Tibial artery (tissue), 4 donors: ENCODE data around the gene MYL9.

Experiments used
- DNase-seq, 2 donors: peaks; one replicate each; pipeline ENCODE4 v3.0.0-alpha.2; 2019
- H3K27ac ChIP-seq, 2 donors: fragments of 200-600 bp; sonication (generic) in 1 of 2; 1 replicate in 1 of 2; 2 replicates in 1 of 2; pipeline ENCODE4 v1.5.1; 2018 to 2019; ENCODE audit warnings: mild to moderate bottlenecking in 1 of 2
- H3K27me3 ChIP-seq, 2 donors: fragments of 200-600 bp; sonication (generic) in 1 of 2; one replicate each; pipeline versions ENCODE4 v1.5.1 to v1.6.0; 2016 to 2019
- H3K36me3 ChIP-seq, 3 donors: fragments of 200-600 bp; sonication (generic) in 2 of 3; one replicate each; pipeline ENCODE4 v1.5.1; 2016 to 2019; ENCODE audit warnings: mild to moderate bottlenecking in 2 of 3
- H3K4me1 ChIP-seq, 4 donors: fragments of 200-600 bp; sonication (generic) in 2 of 4; 1 replicate in 3 of 4; 2 replicates in 1 of 4; pipeline ENCODE4 v1.5.1; 2016 to 2019
- H3K4me3 ChIP-seq, 2 donors: fragments of 200-600 bp; sonication (generic) in 1 of 2; 1 replicate in 1 of 2; 2 replicates in 1 of 2; pipeline ENCODE4 v1.5.1; 2018 to 2019; ENCODE audit warnings: mild to moderate bottlenecking in 2 of 2
- H3K9me3 ChIP-seq, 3 donors: fragments of 200-600 bp; sonication (generic) in 1 of 3; one replicate each; pipeline ENCODE4 v1.5.1; 2016 to 2019
- CTCF ChIP-seq, 2 experiments: fragments of 200-600 bp in 1 of 2; fragments of 450-650 bp in 1 of 2; IDR thresholded peaks; one replicate each; pipeline ENCODE4 v1.5.1; 2017 to 2019; ENCODE audit warnings: antibody characterized with exemption in 2 of 2, mild to moderate bottlenecking in 1 of 2, moderate library complexity in 1 of 2
- intact Hi-C: fragments of 100-400 bp; cut with DNase I; formaldehyde crosslinking; loops from one replicate; pipeline ENCODE4 v1.15.0; 2023; ENCODE audit warnings: low total_unique reads

Gene MYL9

GRCh38 chr20:36538026-36538722 is 3.1 kb upstream of the MYL9 start:
- Histone ChIP-seq H3K4me1 (peaks cover 0 to 54% (median 22%) of the 10 kb centered on the region in 4 donors), H3K27ac (peak overlapping the region; percentile 97 to 99), H3K9me3 (no peaks in the 10 kb centered on the region), H3K4me3 (peak overlapping the region in 1 of 2 donors; percentile 85), H3K27me3 (no peaks in the 10 kb centered on the region), H3K36me3 (peaks cover 0 to 5% (median 4%) of the 10 kb centered on the region in 3 donors)
- peak in 1 of 2 experiments; percentile 19 for TF ChIP-seq CTCF (IDR thresholded peaks at IDR 0.05)
- intact Hi-C loops = no loop called here
- peak; percentile 19 to 66 for DNase-seq

- H3K36me3 ChIP-seq = peaks cover 15 to 17% (median 17%) of the 10 kb centered on the region in 3 donors
- H3K4me3 ChIP-seq = peak overlapping the region; percentile 85 to 99
- no peak for TF ChIP-seq CTCF (IDR thresholded peaks at IDR 0.05)
- H3K27ac ChIP-seq = peak overlapping the region; percentile 97 to 99
- DNase-seq = peak in 1 of 2 donors; percentile 72
- peaks cover 0 to 74% (median 41%) of the 10 kb centered on the region in 4 donors for H3K4me1 ChIP-seq
- intact Hi-C loops = no loop called here
- H3K27me3 ChIP-seq = no peaks in the 10 kb centered on the region
- no peaks in the 10 kb centered on the region for H3K9me3 ChIP-seq
These were observed 638 bp upstream of the MYL9 start for GRCh38 chr20:36540551-36541211.

DNA sequence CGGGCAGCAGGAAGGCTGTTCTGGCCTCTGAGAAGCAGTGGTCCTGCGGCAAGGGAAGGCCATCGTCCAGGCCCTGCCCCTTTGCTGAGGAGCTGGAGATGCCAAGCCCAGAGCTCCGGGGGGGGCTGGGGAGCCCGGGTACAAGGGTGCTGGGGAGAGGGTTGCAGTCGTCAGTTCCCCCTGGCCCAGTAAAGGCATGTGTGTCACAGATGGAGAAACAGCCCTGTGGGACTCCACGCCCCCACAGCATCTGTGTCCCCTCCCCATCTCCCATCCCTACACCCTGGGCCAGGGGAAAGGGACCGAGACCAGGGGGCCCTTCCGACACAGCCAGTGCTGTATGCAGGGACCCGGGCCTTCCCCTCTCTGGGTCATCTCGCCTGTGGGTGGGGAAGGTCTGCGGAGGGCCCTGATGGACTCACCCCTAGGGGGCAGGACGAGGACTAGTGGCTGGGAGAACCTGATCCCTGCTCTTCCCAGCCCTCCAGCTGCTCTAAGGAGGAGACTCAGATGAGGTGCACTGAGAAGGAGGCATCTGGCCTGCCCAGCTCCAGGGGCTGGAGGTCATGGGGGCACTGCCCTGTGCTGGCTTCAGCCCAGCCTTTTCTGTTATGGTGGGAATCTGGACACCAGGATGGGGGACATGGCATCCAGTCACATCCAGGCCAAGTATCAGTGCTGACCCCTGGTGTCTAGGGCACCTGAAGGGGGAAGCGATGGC is 609 bp downstream of the MYL9 start:
- H3K9me3 ChIP-seq = no peaks in the 10 kb centered on the region
- intact Hi-C loops = loop anchor here (2.0 kb wide), 1 partner anchor 79 kb away; no protein-coding TSS in a partner anchor
- H3K27me3 ChIP-seq = no peaks in the 10 kb centered on the region
- H3K27ac ChIP-seq = peak overlapping the region; percentile 97 to 99
- peaks cover 27 to 30% (median 30%) of the 10 kb centered on the region in 3 donors for H3K36me3 ChIP-seq
- TF ChIP-seq CTCF (IDR thresholded peaks at IDR 0.05) = peak; percentile 67 to 69
- peaks cover 0 to 77% (median 53%) of the 10 kb centered on the region in 4 donors for H3K4me1 ChIP-seq
- H3K4me3 ChIP-seq = peak overlapping the region; percentile 85 to 99
- DNase-seq = peak; percentile 63 to 87

GRCh38 chr20:36542516-36543183 is 1.3 kb downstream of the MYL9 start:
- Histone ChIP-seq H3K9me3 (no peaks in the 10 kb centered on the region), H3K36me3 (peaks cover 35 to 37% (median 37%) of the 10 kb centered on the region in 3 donors), H3K4me3 (peak overlapping the region; percentile 85 to 99), H3K27ac (peak overlapping the region; percentile 97 to 99), H3K4me1 (peaks cover 0 to 77% (median 56%) of the 10 kb centered on the region in 4 donors), H3K27me3 (no peaks in the 10 kb centered on the region)
- intact Hi-C loops = loop anchor here (2.0 kb wide), 1 partner anchor 80 kb away; no protein-coding TSS in a partner anchor
- TF ChIP-seq CTCF (IDR thresholded peaks at IDR 0.05) = no peak
- DNase-seq = no peak
